Measurements from ENCODE around the gene INPP4B.
A peak's percentile ranks its signal among the peaks of the same experiment; 100 is the strongest.
"Not testable (repeated sequence)": the region's sequence is repeated elsewhere in the genome, so short reads cannot be mapped to it uniquely, and the experiment has no call there.

INPP4B gene

DNA sequence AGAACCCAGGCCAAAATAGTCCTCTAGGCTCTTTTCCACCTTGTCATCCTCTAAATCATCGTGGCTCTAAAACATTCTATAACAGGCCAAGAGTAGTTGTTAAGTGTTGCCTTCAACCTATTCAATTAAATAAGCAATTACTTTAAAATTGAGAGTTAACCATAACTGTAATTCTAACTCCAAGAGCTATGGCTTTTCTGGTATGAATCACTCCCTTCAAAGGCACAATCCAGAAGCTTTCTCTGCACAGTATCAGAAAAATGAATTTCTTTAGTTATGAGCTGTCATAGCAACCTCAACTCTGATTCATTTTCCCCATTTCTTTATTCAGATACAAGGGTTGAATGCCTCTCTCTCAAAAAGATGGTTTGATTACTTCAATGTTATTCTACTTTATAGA, 21.7 kb downstream of the INPP4B start:
- DNase-seq (ENCODE audit: low read depth, low spot score), result no peak

DNA sequence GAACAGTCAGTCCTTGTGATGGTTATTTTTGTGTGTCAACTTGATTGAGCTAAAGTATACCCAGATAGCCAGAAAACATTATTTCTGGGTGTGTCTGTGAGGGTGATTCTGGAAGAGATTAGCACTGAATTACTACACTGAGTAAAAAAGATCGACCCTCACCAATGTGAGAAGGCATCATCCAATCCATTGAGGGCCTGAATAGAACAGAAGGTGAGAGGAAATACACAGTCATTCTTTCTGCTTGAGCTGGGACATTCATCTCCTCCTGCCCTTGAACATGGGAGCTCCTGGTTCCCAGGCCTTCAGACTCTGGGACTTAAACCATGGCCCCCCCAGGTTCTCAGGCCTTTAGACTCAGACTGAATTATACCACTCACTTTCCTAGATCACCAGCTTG, 22.3 kb downstream of the INPP4B start:
- no peak for DNase-seq (ENCODE audit: low read depth, low spot score)

DNA sequence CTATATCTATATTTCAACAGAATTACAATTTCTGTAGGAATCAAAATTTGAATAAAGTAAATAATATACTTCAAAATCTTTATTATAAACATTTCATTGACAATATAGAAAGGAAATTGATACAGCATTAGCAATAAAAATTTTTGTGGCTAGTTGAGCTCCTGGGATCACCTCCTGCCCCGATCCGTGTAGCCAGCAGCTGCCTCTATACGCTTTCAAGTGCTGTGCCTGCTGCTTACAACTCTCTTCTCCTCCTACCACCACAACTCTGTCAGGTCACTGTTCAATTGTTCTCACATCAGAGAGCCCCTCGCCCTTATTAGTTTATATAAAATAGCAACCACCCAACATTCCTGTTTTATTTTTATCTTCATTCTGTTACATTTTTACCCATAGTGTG, 27.6 kb downstream of the INPP4B start:
- DNase-seq (ENCODE audit: low read depth, low spot score), result no peak

DNA sequence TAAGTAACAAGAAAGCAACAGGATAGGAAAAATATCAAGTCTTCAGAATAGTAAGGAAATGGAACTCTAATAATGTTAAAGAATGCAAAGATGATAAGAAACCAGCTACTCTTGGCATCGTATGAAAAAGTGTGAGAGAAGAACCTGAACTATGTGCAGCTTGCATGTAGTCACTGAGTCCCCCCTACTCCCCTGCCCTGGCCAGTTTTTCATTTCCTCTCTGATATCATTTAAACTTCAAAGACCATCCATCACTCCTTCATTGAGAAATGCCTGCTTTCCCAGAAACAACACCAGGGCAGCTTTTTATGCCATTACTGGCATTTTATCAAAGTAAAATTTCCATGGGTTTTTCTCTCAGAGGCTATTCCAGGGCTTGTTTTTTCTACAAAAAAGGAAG, 28.1 kb downstream of the INPP4B start:
- no peak for DNase-seq (ENCODE audit: low read depth, low spot score)

DNA sequence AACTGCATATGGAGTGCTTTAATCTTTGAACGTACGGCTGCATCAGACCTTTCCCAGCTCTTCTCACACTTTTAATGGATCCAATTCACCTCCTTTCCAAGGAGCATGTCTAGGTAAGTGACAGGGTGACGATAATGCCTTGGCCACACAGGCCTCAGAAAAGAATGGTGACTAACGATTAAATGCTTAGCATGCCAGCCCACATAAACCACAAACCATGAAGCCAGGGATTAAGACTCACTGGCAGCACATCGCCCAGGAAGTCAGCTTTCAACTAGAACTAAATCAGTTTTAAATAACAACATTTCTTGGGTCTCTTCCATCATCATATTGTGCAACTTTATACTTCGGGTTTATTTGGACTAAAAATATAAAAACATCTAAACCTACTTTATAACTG, 28.7 kb downstream of the INPP4B start:
- DNase-seq (ENCODE audit: low read depth, low spot score), result no peak

DNA sequence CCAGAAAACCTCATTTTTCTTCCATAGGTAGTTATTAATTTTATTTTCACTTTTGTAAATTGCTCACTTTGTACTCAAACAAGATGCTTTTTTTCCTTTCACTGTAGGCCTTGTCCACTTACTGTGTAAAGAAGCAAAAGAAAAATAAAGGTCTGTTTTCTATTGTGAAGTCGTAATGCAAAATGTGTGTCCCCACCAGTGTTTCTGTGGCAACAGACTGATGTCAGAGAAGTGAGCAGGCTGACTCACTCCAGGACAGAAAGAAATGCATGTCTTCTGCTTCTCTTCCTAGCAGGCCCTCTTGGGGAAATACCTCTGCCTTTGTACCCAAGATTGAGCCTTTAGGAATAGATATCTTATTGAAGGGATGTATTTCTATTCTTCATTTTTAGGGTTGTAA, 30.3 kb downstream of the INPP4B start:
- DNase-seq (ENCODE audit: low read depth, low spot score), result no peak

DNA sequence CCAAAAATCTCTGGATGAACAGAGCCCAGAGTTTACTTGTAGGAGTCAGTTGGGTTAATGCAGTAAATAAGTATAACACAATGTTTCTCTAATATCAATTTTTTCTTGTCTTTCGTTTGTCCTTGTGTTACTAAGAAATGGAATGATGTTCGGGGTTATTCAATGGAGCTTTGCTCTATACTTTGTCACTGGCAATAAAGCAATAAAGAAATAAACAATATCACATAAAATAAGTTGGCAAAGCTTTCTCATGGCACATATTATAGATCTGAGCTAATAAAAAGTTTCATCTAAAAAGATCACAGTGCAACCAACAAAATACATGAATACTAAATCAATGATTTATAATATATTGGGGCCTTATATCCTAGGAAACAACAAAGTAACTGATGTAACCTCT, 32.7 kb downstream of the INPP4B start:
- DNase-seq (ENCODE audit: low read depth, low spot score), result no peak

DNA sequence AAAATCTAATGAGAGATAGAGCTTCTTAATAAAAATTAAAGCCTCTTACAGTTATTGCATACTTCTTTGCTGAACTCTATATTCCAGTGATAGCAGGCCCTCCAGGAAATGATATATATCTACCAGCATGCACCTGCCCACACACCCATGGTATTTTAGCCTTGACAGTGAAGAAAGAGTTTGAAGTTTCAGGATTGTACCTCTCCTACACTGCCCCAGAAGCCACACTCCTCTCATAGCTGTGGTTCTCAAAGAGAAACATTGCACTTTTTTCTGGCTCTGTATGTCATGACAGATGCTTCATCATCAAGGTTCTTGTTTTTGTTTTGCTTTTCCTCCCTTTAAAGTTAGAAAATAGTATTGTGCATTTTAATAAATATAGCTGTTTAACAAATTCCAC, 34.0 kb downstream of the INPP4B start:
- DNase-seq (ENCODE audit: low read depth, low spot score), result no peak

DNA sequence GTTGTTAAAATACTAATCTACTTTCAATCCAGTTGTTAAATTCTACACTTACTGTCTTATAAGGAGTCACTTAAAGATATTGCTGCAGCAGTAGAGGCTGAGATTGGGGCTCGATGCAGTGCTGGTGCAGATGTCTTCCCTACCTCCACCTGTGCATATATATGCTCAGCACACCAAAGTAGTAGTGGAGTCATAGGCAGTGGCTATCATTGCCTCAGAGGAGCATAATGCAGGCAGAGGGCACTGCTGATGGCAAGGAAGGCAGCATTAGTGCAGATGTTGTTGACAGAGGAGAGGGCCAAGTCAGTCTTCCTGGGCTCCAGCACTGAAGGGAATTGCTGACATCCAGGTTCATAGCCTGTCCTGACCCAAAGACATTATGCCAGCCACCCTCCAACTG, 35.1 kb downstream of the INPP4B start:
- no peak for DNase-seq (ENCODE audit: low read depth, low spot score)

DNA sequence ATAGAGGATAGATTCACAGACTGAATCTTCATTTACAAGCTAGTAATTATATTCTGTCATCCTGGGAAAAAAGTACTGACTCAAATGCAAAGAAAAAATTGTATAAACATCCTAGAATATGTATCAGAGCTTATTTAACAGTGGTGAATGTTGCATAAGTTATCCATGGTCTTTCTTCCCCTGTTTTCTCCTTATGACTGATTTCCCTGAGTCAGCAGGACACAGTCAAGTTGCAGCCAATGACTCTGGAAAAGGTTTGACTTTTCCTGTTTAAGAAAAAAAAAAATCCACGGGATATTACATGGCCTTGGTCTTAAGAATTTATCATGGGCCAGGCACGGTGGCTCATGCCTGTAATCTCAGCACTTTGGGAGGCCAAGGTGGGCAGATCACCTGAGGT, 36.5 kb downstream of the INPP4B start:
- DNase-seq (ENCODE audit: low read depth, low spot score), result no peak

DNA sequence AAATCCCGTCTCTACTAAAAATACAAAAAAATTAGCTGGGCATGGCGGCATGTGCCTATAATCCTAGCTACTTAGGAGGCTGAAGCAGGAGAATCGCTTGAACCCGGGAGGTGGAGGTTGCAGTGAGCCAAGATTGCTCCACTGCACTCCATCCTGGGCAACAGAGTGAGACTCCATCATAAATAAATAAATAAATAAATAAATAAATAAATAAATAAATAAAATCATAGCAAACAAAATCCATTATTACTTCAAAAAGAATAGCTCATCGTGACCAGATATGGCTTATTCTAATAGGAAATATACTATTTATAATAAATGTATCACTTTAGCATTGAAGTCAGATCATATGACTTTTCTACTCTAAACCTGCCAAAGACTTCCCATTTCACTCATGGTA, 42.2 kb downstream of the INPP4B start:
- DNase-seq (ENCODE audit: low read depth, low spot score), result not testable (repeated sequence)

DNA sequence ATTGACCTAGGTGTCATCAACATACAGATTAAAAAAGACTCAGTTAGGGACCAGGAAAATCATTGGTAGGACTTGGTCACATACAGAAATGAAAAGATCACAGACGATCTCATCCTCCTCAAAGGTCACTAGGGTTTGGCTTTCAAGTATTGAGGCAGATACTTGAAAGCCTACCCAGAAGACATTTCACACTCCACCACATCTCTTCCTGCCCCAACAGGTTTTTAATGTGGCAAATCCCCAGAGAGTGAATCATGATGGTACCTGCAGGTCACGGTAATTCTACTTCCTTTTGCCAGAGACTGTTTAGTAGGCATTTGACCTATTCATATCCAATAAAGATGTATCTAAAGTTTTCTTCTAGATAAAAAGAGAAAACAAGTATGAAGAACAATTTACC, 44.1 kb downstream of the INPP4B start:
- no peak for DNase-seq (ENCODE audit: low read depth, low spot score)

DNA sequence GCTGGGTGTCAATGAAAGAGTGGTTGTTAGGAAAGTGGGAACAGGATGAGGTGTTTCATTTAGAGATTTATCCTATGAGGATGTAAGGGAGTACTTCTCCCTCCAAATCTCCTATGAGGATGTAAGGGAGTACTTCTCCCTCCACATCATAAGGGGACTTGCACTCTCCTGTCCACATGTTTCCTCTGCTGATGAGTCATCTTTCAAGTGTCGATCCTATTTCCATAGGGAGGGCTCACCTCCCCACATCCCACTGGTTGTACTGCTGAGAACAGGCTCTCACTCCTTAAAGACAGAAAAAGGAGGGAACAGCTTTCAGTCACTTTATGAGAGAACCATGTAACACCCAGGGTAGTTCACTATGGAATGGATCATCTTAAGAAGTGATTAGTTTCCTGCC, 65.0 kb downstream of the INPP4B start:
- DNase-seq (ENCODE audit: low read depth, low spot score), result peak; percentile 0

DNA sequence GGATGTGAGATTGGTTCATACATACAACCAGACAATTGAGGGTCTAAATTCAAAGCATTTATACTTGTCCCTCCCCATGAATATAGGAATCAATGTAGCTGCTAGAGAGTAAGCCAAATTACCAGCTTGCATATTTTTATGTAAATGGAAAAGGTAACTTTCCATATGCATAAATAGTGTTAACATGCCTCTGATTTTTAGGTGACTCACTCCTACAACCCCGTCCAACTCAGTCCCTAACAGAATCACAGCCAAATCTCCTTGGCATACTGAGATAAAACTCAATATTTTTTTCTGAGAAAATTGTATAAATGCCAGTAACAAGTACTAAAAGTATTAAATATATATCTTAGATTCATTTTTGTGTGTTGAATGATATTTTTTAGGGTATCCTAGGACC, 67.2 kb downstream of the INPP4B start:
- no peak for DNase-seq (ENCODE audit: low read depth, low spot score)

DNA sequence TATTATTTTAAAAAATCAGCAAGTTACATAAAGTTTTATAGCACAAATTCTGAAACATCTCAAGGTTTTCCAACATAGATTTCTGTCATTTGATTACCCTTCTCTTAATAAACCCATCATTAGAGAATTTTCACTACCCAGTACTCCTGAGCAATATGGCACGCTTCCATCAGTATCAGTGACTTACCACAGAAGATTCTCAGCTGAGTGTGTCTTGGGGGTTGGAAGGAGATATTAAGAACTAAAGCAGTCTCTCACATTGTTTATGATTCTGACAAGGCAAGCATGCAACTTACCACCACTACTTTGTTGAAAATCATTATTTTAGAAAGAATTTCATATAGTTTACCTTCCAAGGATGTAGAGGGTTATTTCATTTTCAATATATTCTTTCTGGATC, 67.7 kb downstream of the INPP4B start:
- DNase-seq (ENCODE audit: low read depth, low spot score), result no peak

DNA sequence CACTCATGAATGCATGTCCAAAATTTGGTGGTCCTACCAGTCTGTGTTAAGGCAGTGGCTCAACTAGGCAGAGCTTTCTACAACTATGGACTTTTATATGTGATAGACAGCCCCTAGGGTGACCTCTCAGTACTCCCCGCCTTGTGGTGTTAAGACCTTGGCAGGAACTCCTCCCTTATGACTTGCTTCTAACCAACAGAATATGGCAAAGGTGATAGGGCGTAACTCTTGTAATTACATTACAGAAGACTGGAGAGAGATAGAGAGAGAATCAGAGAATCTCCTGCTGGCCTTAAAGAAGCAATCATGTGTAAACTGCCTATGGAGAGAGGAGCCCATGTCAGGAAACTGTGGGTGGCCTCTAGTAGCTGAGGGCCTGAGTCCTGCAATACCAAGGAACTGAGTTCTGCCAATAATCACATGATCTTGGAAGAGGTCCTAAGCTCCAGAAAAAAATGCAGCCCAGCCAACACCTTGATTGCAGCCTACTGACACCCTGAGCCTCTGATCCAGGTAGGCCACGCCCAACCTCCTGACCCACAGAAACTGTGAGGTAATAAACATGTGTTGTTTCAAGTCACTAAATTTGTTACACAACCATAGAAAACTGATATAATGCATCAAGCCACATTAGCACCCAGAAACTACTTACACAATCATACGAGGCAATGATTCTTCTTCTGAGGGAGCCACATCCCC, 68.9 kb downstream of the INPP4B start:
- no peak for DNase-seq (ENCODE audit: low read depth, low spot score)

DNA sequence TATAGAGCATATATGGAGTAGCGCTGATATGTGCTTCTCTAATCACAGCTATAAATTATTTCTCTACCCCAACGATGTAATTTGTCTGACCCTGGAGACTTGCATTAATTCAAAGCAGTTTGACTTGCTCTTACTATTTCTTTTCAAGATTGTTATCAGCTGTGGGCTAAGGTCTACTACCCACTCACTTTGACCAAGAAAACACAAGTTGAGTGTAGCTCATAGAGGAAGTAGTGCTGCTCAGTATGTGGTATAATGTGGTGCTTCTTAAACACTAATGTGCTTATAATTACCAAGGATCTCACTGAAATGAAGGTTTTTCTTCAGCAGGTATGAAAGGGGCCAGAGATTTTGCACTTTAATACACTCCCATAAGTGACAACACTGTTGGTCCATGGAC, 70.1 kb downstream of the INPP4B start:
- no peak for DNase-seq (ENCODE audit: low read depth, low spot score)

DNA sequence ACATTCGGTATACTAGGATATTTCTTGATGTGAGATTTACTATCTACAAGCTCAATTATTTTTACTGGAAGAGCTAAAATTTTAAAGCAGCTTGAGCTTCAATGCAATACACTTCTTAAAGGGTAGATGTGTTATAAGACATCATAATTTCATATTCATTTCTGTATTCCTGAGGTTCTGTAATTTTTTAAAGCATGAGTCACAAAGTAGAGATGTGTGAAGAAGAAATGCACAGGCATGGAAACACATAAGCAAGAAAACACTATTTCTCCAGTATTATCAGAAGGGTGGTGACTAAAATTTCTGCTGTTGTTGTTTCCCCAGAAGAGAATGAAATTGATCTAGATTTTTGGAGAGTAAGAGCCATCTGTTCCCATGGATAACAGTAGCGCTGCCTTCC, 72.6 kb downstream of the INPP4B start:
- DNase-seq (ENCODE audit: low read depth, low spot score), result no peak

DNA sequence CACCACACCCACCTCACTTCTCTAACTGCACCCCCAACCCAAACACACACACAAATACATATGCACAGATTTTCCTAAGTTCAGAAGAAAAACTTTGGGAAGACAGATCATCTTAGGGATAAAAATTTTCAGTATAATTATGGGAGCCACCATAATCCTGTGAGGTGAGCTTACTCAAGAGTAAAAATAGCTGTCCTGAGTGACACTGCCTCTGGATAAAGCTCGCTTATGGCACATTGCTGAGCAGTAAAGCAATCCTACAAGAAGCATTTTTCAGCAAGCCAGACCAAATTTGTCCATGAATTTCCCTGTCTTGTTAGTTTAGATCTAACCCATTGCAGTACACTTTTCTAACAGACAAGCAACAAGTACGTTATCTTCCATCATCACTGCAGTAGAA, 83.8 kb downstream of the INPP4B start:
- DNase-seq (ENCODE audit: low read depth, low spot score), result no peak

DNA sequence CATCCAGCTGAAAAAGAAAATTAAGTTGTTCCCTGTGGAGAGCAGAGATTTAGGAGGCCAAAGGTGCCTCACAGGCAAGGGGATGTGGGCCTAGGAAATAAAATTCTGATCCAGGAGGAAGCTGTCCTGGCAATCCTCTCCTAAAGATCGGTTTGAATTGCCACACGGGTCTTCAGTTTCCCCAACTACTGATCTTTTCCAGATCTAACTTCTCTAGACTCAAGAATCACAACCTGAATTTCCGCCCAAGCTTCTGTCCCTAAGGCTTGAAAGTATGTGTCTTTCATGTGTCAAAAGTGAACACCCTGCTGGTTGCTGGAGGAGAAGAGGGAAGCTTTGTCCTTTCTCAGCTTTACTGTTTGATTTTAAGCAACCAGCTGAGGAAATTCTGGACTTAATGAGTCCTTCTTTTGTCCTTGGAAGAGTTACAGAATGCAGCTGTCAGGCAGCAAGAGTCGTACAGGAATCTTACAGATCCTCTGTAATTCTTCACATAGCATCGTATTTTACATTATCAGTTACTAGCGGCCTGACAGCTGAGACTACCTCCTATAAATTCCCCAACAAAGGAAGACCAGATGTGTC, 93.8 kb downstream of the INPP4B start:
- DNase-seq (ENCODE audit: low read depth, low spot score), result no peak

DNA sequence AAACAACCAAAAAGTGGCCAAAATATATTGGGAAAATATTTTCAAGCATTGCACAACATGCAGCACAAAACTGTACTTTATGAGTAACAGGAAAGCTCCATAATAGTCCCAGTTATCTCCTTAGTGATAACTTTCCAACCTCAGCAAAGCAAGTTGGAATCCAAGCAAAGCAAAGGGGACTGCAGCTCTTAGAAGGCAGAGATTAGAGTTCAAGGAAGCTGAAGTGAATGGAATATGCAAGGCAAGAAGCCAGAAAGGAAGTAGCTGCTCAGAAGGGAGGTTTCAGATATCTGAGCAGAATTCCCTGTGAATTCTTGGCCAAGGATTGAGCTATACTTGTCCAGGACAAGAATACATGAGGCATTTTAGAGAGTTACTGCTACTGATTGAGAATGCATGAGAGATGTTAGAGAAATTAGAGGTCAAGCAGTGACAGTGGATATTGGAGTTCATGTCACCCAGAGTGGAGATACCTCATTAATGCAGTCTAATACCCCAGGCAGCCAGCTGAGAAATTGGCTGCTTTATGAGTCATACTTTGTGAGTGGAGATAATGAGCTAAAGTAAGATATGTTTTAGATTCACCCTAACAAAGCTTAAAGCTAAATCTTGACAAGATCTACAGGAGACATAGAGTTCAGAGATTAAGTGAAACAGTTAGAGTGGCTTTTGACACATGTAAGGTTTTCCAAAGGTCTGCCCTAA, 102.8 kb downstream of the INPP4B start:
- no peak for DNase-seq (ENCODE audit: low read depth, low spot score)

DNA sequence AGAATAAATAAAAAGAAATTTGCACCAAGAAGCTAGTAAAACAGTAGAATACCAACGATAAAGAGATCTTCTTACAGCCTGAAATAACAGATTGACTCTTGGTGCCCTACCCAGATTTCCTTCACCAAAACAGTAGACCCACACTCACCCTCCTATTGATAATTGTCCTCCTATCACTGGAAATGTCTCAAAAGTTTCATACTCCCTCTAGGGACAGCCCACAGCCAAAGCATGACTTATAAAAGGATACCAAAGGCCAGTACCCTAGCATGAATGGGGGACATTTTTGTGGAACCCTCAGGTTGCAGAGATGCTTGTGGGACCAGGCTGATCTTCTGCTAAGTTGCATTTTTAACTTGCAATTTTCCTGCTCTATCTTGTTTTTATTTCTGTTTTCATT, 104.1 kb downstream of the INPP4B start:
- DNase-seq (ENCODE audit: low read depth, low spot score), result no peak

DNA sequence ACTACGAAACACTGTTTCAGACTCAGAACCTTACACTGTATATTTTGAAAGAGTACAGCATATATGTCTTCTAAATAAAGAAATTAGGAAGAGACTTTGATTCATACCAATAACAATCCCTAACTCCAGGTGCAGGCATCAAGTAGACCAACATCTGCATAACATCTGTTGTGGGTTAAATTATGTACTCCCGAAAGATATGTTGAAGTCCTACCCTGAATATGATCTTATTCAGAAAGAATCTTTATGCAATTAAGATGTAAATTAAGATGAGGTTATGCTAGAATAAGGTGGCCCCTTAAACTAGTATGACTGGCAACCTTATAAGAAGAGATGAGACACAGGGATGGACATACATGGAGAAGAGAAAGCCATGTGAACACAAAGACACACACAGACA, 117.9 kb downstream of the INPP4B start:
- no peak for DNase-seq (ENCODE audit: low read depth, low spot score)
